ENCODE measurements around the gene GOLT1A. TPM values are rescaled to one million over a fixed set of nuclear protein-coding genes. Genes with fewer than 3 reads are reported as not detected.

The GOLT1A gene
- total and polyA plus RNA-seq, 2 donors = 2.1 to 9.1 TPM

DNA sequence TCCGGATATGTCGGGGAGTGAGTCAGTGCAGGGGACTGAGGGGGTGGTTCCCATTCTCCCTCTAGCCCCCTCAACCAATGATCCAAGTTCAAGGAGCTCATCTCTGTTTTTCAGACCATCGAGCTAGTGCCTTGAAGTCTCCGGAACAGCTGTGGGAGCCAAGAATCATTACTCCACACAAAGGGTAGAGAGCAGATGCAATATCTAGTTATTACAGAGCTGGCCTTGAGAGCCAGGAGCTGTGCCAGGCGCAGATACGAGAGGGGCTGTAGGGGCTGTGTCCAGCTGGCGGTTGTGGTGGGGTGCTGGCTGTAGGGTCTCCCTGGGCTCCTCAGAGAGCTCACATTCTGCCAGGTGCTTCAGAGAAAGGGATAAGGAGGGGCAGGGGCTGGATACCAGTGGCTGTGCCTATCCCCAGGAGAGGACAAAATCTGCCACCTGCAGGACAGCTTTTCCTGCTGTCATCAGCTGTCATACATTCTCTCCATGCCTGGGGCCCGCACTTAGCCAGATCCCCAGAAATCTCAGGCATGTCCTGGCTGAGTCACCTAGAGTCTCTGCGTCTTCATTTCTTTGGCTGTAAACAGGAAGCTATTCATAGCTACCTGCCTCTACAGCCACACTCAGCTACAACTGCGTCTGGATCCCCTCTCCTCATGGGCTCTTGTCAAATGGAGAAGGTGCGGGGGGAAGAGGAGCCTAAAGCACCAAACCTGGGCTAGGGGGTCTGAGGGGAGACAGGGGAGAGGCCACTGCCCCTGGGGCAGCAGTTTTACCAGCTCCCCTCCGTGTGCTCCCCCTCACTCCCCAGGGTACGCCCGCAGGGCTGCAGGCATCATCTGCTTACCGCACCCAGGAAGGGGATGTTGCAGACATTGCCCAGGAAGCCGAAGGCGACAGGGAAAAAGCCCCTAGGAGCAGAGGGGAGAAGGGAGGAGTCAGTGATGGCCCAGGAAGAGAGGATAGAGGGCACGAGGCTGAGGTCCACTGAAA lies 15.1 kb downstream of the GOLT1A start:
- no peak overlapping the region for H3K4me3 ChIP-seq (ENCODE audit: low read depth, low read length)
- DNase-seq (ENCODE audit: extremely low spot score) = peak; percentile 31
- H3K27ac ChIP-seq (ENCODE audit: low read depth) = no peak overlapping the region
- H3K4me1 ChIP-seq (ENCODE audit: insufficient read depth) = no peaks in the 10 kb centered on the region
- no peaks in the 10 kb centered on the region for H3K36me3 ChIP-seq (ENCODE audit: insufficient read depth)
- WGBS = 52% methylated on average over 18 of the region's 18 CpGs

DNA sequence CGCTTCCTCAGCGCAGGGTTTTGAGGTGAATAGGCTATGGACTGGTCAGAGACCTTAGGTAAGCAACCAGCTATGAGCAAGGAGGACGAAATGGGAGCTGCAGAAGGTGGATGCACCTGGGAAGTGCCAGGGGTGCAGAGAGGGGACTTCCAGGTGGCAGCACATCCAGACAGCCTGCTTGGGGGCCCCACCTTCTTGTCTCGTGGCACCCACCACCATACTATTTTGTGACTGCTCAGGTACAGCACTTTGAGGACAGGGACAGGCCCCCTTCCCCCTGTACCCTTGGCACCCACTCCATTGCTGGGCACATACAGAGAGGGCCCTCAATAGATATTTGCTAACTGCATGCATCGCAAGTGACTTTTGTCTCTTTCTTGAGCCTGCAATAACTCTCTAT lies 16.7 kb downstream of the GOLT1A start:
- WGBS = 81% methylated on average over 5 of the region's 5 CpGs
- H3K4me3 ChIP-seq (ENCODE audit: low read depth, low read length) = no peak overlapping the region
- H3K4me1 ChIP-seq (ENCODE audit: insufficient read depth) = no peaks in the 10 kb centered on the region
- DNase-seq (ENCODE audit: extremely low spot score) = no peak
- no peaks in the 10 kb centered on the region for H3K36me3 ChIP-seq (ENCODE audit: insufficient read depth)
- no peak overlapping the region for H3K27ac ChIP-seq (ENCODE audit: low read depth)

DNA sequence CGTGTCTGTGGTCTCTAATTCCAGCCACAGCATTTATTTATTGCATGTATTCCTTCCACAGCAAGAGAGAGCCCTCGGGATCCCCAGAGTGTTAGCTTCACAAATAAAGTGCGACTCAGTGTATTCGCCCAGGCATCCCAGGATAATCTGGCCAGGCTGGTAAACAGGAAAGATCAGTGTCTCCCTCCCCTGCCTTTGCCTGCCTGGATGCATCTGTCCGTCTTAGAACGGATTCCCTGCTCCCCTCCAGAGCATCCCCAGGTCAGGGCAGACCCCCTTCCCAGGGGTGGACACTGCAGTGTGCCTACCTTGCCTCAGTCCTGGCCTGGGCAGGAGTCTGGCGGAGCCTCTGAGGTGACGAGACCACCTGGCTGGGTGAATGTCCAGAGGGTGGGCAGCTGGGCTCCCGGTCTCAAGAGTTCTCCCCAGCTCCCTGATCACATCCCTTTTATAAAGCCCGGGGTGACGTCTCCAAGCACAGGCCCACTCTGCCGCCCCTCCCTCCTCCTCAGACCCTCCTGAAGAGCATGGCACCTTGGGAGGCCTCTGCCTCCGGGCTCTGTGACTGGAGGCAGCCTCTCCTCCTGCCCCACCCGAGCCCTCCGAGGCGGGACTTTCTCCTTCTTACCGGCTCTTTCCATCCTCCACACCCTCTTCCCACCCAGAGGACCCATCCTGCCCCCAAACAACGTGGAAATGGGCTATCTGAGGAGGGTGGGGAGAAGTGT lies 17.6 kb downstream of the GOLT1A start, which contains the start of gene KISS1:
KISS1 (minus strand) TSS at position 424 of the 728 bp plus-strand sequence. CDS start 3,615 bp downstream, outside the sequence.
- H3K36me3 ChIP-seq (ENCODE audit: insufficient read depth) = no peaks in the 10 kb centered on the region
- no peaks in the 10 kb centered on the region for H3K4me1 ChIP-seq (ENCODE audit: insufficient read depth)
- 50% methylated on average over 18 of the region's 18 CpGs for WGBS
- no peak within 1 kb of the TSS for H3K27ac ChIP-seq (ENCODE audit: low read depth)
- no peak for DNase-seq (ENCODE audit: extremely low spot score)
- H3K4me3 ChIP-seq (ENCODE audit: low read depth, low read length) = no peak within 1 kb of the TSS

DNA sequence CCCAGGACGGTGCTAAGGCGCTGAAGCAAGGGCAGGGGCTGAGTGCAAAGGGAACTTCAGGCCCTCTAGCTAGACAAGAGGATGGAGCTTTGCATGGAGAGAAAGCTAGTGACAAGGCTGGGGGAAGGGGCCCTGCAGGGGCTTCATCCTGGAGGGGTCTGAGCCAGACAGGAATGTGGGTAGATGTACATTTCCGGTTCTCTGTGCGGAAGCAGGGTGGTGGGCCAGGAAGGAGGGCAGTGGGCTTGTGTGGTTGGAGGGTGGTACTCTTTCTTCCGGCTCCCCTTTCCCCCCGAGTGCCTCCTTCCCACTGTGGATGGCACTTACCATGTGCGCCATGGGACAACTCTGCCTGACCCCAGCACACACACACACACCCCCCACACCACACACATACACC lies 19.0 kb downstream of the GOLT1A start:
- H3K4me1 ChIP-seq (ENCODE audit: insufficient read depth) = no peaks in the 10 kb centered on the region
- H3K27ac ChIP-seq (ENCODE audit: low read depth) = no peak overlapping the region
- H3K4me3 ChIP-seq (ENCODE audit: low read depth, low read length) = no peak overlapping the region
- H3K36me3 ChIP-seq (ENCODE audit: insufficient read depth) = no peaks in the 10 kb centered on the region
- 72% methylated on average over 7 of the region's 7 CpGs for WGBS
- no peak for DNase-seq (ENCODE audit: extremely low spot score)

DNA sequence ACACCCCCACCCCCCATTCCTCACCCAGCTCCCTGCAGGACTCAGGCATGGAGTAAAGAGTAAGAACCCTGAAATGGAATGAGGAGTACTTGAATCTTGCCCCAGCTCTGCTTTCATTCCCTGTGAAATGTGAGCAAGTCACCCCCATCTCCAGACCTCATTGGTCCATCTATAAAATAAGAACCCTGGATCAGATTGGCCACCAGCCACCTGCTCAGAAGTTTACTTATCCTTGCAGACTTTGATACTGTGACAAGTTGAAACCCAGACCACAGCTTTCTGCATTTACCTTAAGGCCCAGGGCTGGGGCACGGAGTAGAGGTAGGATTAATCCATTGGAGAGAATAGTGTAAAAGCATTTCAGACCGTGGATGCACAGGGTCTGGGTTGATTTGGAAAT lies 19.7 kb downstream of the GOLT1A start:
- Histone ChIP-seq H3K36me3 (ENCODE audit: insufficient read depth) (no peaks in the 10 kb centered on the region), H3K27ac (ENCODE audit: low read depth) (no peak overlapping the region), H3K4me1 (ENCODE audit: insufficient read depth) (no peaks in the 10 kb centered on the region), H3K4me3 (ENCODE audit: low read depth, low read length) (no peak overlapping the region)
- DNase-seq (ENCODE audit: extremely low spot score) = peak; percentile 45
- 67% methylated on average over 2 of the region's 2 CpGs for WGBS

DNA sequence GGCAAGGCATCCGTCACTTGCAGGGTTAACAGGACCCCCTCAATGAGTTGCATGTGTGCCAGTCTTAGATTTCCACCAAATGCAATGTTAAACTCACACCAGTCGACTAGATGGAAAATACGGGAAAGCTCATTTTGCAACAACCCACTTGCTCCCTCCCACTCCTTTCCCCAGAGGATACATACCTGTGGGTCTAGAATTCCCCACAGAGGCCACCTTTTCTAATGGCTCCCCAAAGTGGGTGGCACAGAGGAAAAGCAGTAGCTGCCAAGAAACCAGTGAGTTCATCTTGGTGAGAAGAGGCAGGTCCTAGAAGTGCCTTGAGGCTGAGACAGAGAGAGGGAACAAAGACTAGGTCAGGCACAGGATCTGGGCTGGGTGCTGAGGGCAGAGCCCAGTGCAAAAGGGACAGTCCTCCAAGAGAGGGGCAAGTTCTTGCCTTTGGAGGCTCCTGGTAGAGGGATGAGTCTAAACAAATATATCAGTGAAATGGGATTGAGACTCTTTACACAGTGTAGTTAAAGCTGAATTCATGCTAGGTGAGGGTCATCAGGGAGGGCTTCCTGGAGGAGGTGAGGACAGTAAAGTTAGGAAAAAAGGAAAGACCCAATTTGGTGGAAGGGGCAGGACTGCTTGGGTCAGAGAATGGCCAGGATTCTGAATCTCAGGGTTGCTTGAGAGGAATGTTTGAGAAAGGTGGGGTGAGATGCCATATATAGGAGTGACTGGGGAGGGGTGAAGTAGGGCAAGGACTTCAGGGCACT lies 21.0 kb downstream of the GOLT1A start:
- H3K27ac ChIP-seq (ENCODE audit: low read depth) = no peak overlapping the region
- WGBS = 60% methylated on average over 3 of the region's 3 CpGs
- H3K4me1 ChIP-seq (ENCODE audit: insufficient read depth) = no peaks in the 10 kb centered on the region
- DNase-seq (ENCODE audit: extremely low spot score) = no peak
- H3K36me3 ChIP-seq (ENCODE audit: insufficient read depth) = no peaks in the 10 kb centered on the region
- H3K4me3 ChIP-seq (ENCODE audit: low read depth, low read length) = no peak overlapping the region

DNA sequence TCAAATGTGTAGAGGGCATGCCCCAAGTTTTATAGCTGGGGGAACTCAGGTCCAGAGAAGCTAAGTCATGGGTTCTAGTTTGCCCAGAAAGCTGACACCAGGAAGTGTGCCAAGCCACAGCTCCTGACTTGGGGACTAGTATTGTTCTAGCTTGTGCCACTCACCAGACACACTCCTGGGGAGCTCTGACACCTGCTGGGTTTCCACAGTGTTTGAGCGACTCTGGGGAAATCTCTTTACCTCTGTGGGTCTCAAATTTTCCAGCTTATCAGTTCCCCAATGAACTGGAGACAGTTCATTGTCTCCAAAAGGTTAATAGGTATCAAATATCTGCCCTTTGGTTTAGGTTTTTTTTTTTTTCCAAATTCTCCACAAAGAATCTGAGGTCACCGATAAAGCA lies 21.7 kb downstream of the GOLT1A start:
- 90% methylated on average over 2 of the region's 2 CpGs for WGBS
- Histone ChIP-seq H3K27ac (ENCODE audit: low read depth) (no peak overlapping the region), H3K4me3 (ENCODE audit: low read depth, low read length) (no peak overlapping the region), H3K4me1 (ENCODE audit: insufficient read depth) (no peaks in the 10 kb centered on the region), H3K36me3 (ENCODE audit: insufficient read depth) (no peaks in the 10 kb centered on the region)
- no peak for DNase-seq (ENCODE audit: extremely low spot score)

DNA sequence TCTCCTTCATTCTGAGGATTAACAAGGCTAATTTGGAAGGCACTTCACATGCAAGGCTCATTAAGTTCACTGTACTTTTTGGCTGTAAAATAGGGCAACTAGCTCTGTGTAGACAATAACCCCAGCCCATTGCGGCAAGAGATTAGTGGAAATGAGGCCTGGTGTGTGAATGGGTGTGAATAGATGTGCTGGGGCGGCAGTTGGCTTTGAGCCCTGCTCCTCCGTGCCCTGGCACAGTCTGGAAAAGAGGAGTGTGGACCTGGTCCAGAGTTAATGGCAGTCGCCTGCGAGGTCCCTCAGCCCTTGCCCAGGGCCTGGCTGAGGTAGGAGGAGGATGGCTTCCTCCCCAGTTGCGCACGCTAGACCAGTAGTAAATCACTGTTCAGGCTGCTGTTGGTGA lies 22.3 kb downstream of the GOLT1A start:
- no peak for DNase-seq (ENCODE audit: extremely low spot score)
- H3K27ac ChIP-seq (ENCODE audit: low read depth) = no peak overlapping the region
- no peaks in the 10 kb centered on the region for H3K4me1 ChIP-seq (ENCODE audit: insufficient read depth)
- WGBS = 85% methylated on average over 7 of the region's 7 CpGs
- no peaks in the 10 kb centered on the region for H3K36me3 ChIP-seq (ENCODE audit: insufficient read depth)
- no peak overlapping the region for H3K4me3 ChIP-seq (ENCODE audit: low read depth, low read length)

DNA sequence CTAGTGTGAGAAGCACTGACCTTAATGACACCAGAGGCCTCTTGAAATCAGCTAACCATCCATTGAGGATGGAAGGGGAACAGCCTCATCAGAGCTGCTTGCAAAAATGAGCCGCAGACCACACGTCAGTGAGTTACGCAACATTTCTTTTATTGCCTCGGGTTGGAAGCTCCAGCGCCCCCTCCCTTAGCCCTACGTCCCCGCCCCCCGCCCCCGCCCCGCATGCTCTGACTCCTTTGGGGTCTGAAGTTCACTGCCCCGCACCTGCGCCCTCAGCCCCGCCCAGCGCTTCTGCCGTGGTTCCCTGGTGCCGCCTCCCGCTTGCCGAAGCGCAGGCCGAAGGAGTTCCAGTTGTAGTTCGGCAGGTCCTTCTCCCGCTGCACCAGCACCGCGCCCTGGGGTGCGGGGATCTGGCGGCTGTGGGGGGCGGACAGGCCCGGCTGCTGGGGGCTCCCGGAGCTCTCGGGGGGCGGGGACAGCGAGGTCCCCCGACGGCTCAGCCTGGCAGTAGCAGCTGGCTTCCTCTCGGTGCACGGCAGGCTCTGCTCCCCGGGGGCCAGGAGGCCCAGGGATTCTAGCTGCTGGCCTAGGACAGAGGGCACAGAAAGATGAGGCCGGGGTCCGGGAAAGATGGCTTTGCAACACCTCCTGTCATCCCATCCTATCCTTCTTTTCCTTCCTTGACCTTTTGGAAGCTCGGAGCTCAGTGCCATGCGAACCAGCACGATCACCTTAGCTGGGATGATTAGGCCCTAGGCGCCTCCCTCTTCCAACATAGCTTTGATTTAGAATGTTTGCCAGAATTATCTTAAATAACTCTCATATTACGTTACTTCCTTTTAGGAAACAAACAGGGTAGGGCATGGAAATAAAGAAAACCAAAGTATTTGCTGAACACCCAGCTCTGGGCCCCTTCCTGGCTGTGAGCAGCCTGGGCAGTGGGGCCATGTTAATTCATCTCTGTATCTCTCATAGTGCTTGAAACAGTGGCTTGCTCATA lies 23.3 kb downstream of the GOLT1A start:
- Histone ChIP-seq H3K4me3 (ENCODE audit: low read depth, low read length) (no peak overlapping the region), H3K36me3 (ENCODE audit: insufficient read depth) (no peaks in the 10 kb centered on the region), H3K27ac (ENCODE audit: low read depth) (no peak overlapping the region), H3K4me1 (ENCODE audit: insufficient read depth) (no peaks in the 10 kb centered on the region)
- WGBS = 17% methylated on average over 43 of the region's 44 CpGs
- peak; percentile 40 for DNase-seq (ENCODE audit: extremely low spot score)

DNA sequence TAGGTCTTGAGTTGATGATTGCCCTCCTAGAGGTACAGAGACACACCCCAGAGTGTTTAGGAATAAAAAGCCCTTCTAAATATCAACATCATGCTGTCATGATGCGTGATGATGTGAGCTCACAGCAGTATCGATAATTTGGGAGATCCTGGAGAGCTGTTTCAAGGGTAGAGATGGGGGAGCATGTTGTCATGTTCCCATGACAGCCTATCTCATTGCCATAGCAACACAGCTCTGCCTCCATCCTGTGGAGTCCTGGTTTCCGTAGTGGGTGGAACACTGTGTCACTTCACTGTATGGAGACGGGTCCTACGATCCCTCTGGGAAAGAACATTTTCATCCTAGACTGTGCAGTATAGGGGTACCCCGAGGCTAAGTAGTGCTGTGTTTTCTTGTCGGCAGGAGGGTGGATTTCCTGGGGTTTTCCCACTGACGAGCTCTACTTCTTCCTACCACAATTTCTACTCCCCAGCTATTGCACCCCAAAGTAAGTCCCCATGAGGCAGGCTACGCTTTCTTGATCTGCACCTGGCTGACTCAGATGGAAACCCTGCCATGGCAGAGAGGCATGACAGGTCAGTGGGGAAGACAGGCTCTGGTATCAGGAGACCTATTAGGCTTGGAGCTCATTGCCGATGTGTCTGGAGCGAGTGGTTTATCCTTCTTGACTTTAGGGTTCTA lies 24.7 kb downstream of the GOLT1A start:
- Histone ChIP-seq H3K27ac (ENCODE audit: low read depth) (no peak overlapping the region), H3K36me3 (ENCODE audit: insufficient read depth) (no peaks in the 10 kb centered on the region), H3K4me3 (ENCODE audit: low read depth, low read length) (no peak overlapping the region), H3K4me1 (ENCODE audit: insufficient read depth) (no peaks in the 10 kb centered on the region)
- 75% methylated on average over 11 of the region's 11 CpGs for WGBS
- DNase-seq (ENCODE audit: extremely low spot score) = no peak

DNA sequence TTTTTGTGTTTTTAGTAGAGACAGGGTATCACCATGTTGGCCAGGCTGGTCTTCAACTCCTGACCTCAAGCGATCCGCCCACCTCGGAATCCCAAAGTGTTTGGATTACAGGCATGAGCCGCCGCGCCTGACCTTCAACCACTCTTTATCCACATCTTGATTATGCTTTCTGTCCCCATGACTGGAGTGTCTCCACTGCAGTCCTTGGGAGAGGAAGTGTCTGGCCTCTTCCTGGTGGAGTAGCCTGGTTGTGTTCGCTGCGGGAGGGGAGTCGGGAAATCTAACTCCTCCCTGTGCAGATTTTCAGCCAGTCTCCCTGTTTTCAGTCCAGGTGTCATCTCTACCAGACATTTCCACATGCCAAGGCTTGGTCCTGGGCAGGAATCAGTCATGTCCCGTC lies 27.2 kb downstream of the GOLT1A start:
- Histone ChIP-seq H3K36me3 (ENCODE audit: insufficient read depth) (no peaks in the 10 kb centered on the region), H3K27ac (ENCODE audit: low read depth) (no peak overlapping the region), H3K4me1 (ENCODE audit: insufficient read depth) (no peaks in the 10 kb centered on the region), H3K4me3 (ENCODE audit: low read depth, low read length) (no peak overlapping the region)
- WGBS = 69% methylated on average over 10 of the region's 10 CpGs
- no peak for DNase-seq (ENCODE audit: extremely low spot score)

DNA sequence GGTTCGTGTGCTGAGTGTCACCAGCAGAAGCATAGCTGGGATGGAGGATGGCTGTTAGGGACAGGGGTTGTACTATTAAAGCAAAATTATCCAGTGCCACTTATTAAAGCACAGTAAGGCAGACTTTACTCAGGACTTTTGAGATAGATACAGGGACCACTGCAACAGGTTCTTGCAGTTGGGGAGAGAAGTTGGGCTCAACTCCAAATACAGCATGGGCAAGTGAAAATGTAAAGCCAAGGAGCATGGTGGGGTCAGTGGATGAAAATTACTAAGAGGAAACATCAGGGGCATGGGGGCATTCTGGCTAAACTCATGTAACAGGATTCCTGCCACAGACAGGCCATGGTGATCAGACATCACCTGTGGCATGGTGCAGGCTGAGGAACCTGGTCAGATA lies 32.7 kb downstream of the GOLT1A start:
- no peak overlapping the region for H3K4me3 ChIP-seq (ENCODE audit: low read depth, low read length)
- no peaks in the 10 kb centered on the region for H3K36me3 ChIP-seq (ENCODE audit: insufficient read depth)
- no peaks in the 10 kb centered on the region for H3K4me1 ChIP-seq (ENCODE audit: insufficient read depth)
- WGBS = 60% methylated on average over 1 of the region's 1 CpG
- no peak for DNase-seq (ENCODE audit: extremely low spot score)
- H3K27ac ChIP-seq (ENCODE audit: low read depth) = no peak overlapping the region

Data from urinary bladder (tissue), 4 donors.